Activated B cell treated with CpG ODN at 0.5 μM for 24 hours (primary cell): Measurements from ENCODE around the gene PLTP. TPM values are rescaled to one million over a fixed set of nuclear protein-coding genes. Genes with fewer than 3 reads are reported as not detected.
A peak's percentile ranks its signal among the peaks of the same experiment; 100 is the strongest.

Experiments
- ATAC-seq: fragments of 200-7000 bp; cut with Tn5 transposase; one replicate; pipeline ENCODE4 v1.10.0; 2021; ENCODE audit warnings: low read depth, mild to moderate bottlenecking, moderate library complexity
- CTCF ChIA-PET: fragments of 350-600 bp; sonication (Branson Sonifier 250); formaldehyde crosslinking; loops from one replicate; lab custom pipeline; 2021; ENCODE audit warnings: antibody characterized with exemption; lab: Charles Lee
- POLR2A ChIA-PET: fragments of 350-600 bp; sonication (Branson Sonifier 250); formaldehyde crosslinking; loops from one replicate; lab custom pipeline; 2021; ENCODE audit warnings: antibody characterized with exemption; lab: Charles Lee
- DNase-seq: peaks from one replicate; pipeline ENCODE4 v3.0.0; 2022
- H3K27ac Mint-ChIP-seq: one replicate; pipeline ENCODE4 v1.8.0; 2020; ENCODE audit warnings: mixed read lengths
- H3K27me3 Mint-ChIP-seq: one replicate; pipeline ENCODE4 v1.8.0; 2021; ENCODE audit warnings: mixed read lengths
- H3K36me3 Mint-ChIP-seq: one replicate; pipeline ENCODE4 v1.8.0; 2021; ENCODE audit warnings: low read depth, mixed read lengths
- H3K4me1 Mint-ChIP-seq: one replicate; pipeline ENCODE4 v1.8.0; 2021; ENCODE audit warnings: mixed read lengths
- H3K4me3 Mint-ChIP-seq: one replicate; pipeline ENCODE4 v1.8.0; 2020; ENCODE audit warnings: mild to moderate bottlenecking, mixed read lengths
- H3K9me3 Mint-ChIP-seq: one replicate; pipeline ENCODE4 v1.8.0; 2020; ENCODE audit warnings: mixed read lengths
- intact Hi-C: fragments of 100-400 bp; cut with micrococcal nuclease; formaldehyde crosslinking; loops from one replicate; pipeline ENCODE4 v1.15.1; 2024
- total RNA-seq: library from RNA; stranded (reverse); gene quantifications from 2 replicates; pipeline ENCODE4 v1.2.3, GENCODE V29; 2022
- TF ChIP-seq, protein P1 (sequence below): fragments of 200-600 bp; IDR thresholded peaks from one replicate; pipeline ENCODE4 v1.8.0; 2022; ENCODE audit warnings: antibody characterized with exemption, mild to moderate bottlenecking

PLTP gene
- total RNA-seq, 1 donor from 2014 or later, result 2.3 TPM

DNA sequence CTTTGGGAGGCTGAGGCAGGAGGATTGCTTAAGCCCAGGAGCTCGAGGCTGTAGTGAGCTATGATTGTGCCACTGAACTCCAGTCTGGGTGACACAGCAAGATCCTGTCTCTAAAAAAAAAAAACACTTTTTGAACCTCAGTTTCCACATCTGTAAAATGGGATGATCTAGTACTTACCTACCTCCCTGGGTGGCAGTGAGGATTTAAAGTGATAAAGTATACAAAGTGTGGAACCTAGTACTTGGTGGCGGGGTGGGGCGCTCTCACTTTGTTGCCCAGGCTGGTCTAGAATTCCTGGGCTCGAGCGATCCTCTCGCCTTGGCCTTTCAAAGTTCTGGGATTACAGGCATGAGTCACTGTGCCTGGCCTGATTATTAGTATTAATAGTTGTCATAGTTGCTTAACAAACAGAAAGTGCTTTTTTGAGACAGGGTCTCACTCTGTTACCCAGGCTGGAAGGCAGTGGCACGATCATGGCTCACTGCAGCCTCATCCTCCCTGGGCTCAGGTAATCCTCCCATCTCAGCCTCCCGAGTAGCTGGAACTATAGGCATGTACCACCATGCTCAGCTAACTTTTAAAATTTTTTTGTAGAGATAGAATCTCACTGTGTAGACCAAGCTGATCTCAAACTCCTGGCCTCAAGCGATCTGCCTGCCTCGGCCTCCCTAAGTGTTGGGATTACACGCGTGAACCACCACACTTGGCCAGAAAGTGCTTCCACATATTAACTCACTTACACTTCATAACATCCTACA, 7.0 kb upstream of the PLTP start:
- no peaks in the 10 kb centered on the region for H3K9me3 Mint-ChIP-seq
- no peaks in the 10 kb centered on the region for H3K36me3 Mint-ChIP-seq
- ATAC-seq (no peak), DNase-seq (no peak)
- peaks cover 5% of the 10 kb centered on the region for H3K4me1 Mint-ChIP-seq
- no peak overlapping the region for H3K4me3 Mint-ChIP-seq
- H3K27ac Mint-ChIP-seq, result no peak overlapping the region
- peaks cover 33% of the 10 kb centered on the region for H3K27me3 Mint-ChIP-seq
- POLR2A ChIA-PET, result no interaction called here
- intact Hi-C loops, result no loop called here
- TF ChIP-seq, protein P1, sequence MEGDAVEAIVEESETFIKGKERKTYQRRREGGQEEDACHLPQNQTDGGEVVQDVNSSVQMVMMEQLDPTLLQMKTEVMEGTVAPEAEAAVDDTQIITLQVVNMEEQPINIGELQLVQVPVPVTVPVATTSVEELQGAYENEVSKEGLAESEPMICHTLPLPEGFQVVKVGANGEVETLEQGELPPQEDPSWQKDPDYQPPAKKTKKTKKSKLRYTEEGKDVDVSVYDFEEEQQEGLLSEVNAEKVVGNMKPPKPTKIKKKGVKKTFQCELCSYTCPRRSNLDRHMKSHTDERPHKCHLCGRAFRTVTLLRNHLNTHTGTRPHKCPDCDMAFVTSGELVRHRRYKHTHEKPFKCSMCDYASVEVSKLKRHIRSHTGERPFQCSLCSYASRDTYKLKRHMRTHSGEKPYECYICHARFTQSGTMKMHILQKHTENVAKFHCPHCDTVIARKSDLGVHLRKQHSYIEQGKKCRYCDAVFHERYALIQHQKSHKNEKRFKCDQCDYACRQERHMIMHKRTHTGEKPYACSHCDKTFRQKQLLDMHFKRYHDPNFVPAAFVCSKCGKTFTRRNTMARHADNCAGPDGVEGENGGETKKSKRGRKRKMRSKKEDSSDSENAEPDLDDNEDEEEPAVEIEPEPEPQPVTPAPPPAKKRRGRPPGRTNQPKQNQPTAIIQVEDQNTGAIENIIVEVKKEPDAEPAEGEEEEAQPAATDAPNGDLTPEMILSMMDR, result no peak
- CTCF ChIA-PET, result no interaction called here

DNA sequence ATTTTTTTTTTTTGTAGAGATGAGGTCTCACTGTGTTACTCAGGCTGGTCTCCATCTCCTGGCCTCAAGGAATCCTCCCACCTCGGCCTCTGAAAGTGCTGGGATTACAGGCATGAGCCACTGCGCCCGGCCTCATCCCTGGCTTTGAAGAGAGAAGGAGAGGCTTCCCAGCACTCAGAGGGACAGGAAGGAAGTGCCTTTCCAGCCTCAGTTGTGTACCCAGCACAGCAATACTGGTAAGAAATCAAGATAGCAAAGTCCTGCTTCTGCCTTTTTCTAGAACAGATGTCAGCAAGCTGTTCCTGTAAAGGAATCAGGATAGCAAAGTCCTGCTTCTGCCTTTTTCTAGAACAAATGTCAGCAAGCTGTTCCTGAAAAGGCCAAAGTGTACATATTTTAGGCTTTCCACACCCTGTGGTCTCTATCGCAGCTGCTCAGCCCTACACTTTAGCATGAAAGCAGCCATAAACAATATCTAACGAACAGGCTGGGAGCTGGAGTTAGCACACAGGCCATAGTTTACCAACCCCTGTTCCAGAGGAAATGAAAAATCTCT, 6.3 kb upstream of the PLTP start:
- DNase-seq (no peak), ATAC-seq (no peak)
- no peak overlapping the region for H3K4me3 Mint-ChIP-seq
- H3K36me3 Mint-ChIP-seq, result no peaks in the 10 kb centered on the region
- intact Hi-C loops, result no loop called here
- H3K27ac Mint-ChIP-seq, result no peak overlapping the region
- H3K27me3 Mint-ChIP-seq, result peaks cover 33% of the 10 kb centered on the region
- ChIA-PET POLR2A (interaction anchor here (1.2 kb wide), 1 partner anchor 12 kb away, joined by 3 read pairs; no protein-coding TSS in a partner anchor), CTCF (interaction anchor here (0.7 kb wide), 1 partner anchor 20 kb away, joined by 3 read pairs; no protein-coding TSS in a partner anchor)
- no peaks in the 10 kb centered on the region for H3K9me3 Mint-ChIP-seq
- TF ChIP-seq, protein P1, result no peak
- peaks cover 5% of the 10 kb centered on the region for H3K4me1 Mint-ChIP-seq

DNA sequence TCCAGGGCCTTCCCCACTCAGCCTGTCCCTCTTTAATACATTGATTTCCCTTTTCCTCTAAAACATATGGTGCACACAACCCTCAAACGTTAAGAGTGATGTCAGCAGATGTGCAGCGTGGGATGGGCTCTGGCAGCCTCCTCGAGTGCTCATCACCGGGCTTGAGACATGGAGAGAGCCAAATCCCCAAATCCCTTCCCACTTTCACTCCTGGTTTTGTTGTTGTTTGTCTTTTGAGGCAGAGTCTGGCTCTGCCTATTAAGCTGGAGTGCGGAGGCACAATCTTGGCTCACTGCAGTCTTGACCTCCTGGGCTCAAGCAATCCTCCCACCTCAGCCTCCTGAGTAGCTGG, 5.8 kb upstream of the PLTP start:
- TF ChIP-seq, protein P1, result no peak
- DNase-seq (no peak), ATAC-seq (no peak)
- Mint-ChIP-seq H3K4me1 (peaks cover 7% of the 10 kb centered on the region), H3K27me3 (peaks cover 35% of the 10 kb centered on the region), H3K9me3 (no peaks in the 10 kb centered on the region), H3K27ac (no peak overlapping the region), H3K36me3 (no peaks in the 10 kb centered on the region), H3K4me3 (no peak overlapping the region)
- POLR2A ChIA-PET, result interaction anchor here (1.2 to 1.4 kb wide), 2 partner anchors 13 to 16 kb away, joined by 3 read pairs; no protein-coding TSS in a partner anchor
- intact Hi-C loops, result no loop called here
- CTCF ChIA-PET, result interaction anchor here (0.7 kb wide), 1 partner anchor 21 kb away, joined by 3 read pairs; no protein-coding TSS in a partner anchor

DNA sequence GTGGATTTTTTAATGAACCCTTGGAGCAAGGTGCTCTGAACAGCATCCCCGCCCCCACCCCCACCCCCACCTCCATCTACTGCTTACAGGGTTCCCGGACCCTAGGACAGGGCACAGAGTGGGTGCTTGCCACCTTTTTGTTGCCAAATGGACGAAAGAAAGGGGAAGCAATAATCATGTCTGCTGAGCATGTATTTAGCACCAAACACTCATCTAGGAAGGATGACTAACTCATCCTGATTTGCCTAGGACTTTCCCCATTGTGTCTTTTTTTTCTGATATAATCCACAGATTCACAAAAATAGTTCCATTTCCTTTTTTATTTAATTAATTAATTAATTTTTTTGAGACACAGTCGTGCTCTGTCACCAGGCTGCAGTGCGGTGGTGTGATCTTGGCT, 1.2 kb upstream of the PLTP start:
- H3K4me3 Mint-ChIP-seq, result peak overlapping the region; percentile 74
- H3K27ac Mint-ChIP-seq, result peak overlapping the region; percentile 76
- DNase-seq, result no peak
- TF ChIP-seq, protein P1, result no peak
- ChIA-PET CTCF (no interaction called here), POLR2A (no interaction called here)
- ATAC-seq, result no peak
- no peaks in the 10 kb centered on the region for H3K9me3 Mint-ChIP-seq
- H3K27me3 Mint-ChIP-seq, result peaks cover 15% of the 10 kb centered on the region
- H3K4me1 Mint-ChIP-seq, result peaks cover 31% of the 10 kb centered on the region
- intact Hi-C loops, result no loop called here
- H3K36me3 Mint-ChIP-seq, result no peaks in the 10 kb centered on the region

DNA sequence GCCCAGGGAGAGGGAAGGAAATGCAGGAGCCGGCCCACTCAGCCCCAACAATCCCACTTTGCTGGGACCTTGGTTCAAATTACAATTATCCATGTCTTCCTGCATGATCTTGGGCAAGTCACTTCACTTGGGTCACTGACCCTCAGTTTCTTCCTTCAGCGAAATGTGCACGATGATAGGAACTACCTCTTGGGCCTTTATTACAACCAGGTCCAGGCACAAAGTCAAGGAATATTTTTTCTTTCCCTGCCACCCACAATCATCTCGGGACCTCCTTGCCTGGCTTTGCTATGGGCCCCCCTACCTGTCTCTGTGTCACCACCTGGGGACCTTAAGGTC, 358 bp upstream of the PLTP start:
- POLR2A ChIA-PET, result interaction anchor here (2.6 to 3.7 kb wide), 3 partner anchors 22 to 59 kb away, joined by 9 to 68 read pairs (median 9); partner anchors contain the start of genes ACOT8, PCIF1, ZNF335 and ZSWIM3

More for the DNA sequence above, 358 bp upstream of the PLTP start:
- peak overlapping the region; percentile 36 for H3K4me3 Mint-ChIP-seq
- ATAC-seq (no peak), DNase-seq (no peak)
- H3K36me3 Mint-ChIP-seq, result no peaks in the 10 kb centered on the region
- H3K4me1 Mint-ChIP-seq, result peaks cover 31% of the 10 kb centered on the region
- intact Hi-C loops, result no loop called here
- TF ChIP-seq, protein P1, result no peak
- no peaks in the 10 kb centered on the region for H3K9me3 Mint-ChIP-seq
- peaks cover 12% of the 10 kb centered on the region for H3K27me3 Mint-ChIP-seq
- CTCF ChIA-PET, result no interaction called here
- H3K27ac Mint-ChIP-seq, result peak overlapping the region; percentile 30
